ENCODE data around the gene HS1BP3. TPM values are rescaled to one million over a fixed set of nuclear protein-coding genes. Genes with fewer than 3 reads are reported as not detected.

The HS1BP3 gene
- total and polyA plus RNA-seq, 12 donors = 23.7 to 50.1 (median 40.5) TPM

DNA sequence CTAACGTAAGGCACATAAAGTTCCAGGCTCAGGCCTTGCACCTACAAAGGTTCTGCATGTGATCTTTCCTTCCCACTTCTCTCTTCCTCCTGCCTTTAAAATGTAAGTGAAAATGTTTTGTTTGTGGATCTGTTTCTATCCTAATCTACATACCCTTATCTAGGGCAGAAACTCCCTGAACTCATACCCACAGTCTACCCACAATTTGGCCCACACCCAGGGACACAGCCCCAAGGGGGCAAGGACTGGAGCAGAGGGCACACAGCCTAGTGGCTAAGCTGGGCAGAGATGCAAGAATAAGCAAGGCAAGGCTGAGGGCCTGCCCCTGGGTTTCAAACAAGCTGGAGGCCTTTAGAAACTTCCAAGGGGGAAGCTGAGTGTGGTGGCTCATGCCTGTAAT is 71.0 kb downstream of the HS1BP3 start:
- no peak overlapping the region for H3K4me3 ChIP-seq
- no peaks in the 10 kb centered on the region for H3K36me3 ChIP-seq (replicated peaks in 1 of 2)
- H3K4me1 ChIP-seq (replicated peaks in 1 of 2) = peaks cover 27 to 54% of the 10 kb centered on the region in 2 donors
- peak in 1 of 7 donors; percentile 53 for DNase-seq
- TF ChIP-seq, protein P1, sequence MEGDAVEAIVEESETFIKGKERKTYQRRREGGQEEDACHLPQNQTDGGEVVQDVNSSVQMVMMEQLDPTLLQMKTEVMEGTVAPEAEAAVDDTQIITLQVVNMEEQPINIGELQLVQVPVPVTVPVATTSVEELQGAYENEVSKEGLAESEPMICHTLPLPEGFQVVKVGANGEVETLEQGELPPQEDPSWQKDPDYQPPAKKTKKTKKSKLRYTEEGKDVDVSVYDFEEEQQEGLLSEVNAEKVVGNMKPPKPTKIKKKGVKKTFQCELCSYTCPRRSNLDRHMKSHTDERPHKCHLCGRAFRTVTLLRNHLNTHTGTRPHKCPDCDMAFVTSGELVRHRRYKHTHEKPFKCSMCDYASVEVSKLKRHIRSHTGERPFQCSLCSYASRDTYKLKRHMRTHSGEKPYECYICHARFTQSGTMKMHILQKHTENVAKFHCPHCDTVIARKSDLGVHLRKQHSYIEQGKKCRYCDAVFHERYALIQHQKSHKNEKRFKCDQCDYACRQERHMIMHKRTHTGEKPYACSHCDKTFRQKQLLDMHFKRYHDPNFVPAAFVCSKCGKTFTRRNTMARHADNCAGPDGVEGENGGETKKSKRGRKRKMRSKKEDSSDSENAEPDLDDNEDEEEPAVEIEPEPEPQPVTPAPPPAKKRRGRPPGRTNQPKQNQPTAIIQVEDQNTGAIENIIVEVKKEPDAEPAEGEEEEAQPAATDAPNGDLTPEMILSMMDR (IDR thresholded peaks at IDR 0.05) = no peak
- TF ChIP-seq POLR2A (IDR thresholded peaks at IDR 0.05) = no peak
- intact Hi-C loops (cut with DNase I) = no loop called here
- H3K9me3 ChIP-seq (replicated peaks in 1 of 3) = no peaks in the 10 kb centered on the region
- 67 to 83% (median 76%) methylated on average over 1 of the region's 1 CpG for WGBS, 4 donors
- peak overlapping the region; percentile 65 to 93 (median 87) for H3K27ac ChIP-seq
- H3K27me3 ChIP-seq = no peaks in the 10 kb centered on the region

DNA sequence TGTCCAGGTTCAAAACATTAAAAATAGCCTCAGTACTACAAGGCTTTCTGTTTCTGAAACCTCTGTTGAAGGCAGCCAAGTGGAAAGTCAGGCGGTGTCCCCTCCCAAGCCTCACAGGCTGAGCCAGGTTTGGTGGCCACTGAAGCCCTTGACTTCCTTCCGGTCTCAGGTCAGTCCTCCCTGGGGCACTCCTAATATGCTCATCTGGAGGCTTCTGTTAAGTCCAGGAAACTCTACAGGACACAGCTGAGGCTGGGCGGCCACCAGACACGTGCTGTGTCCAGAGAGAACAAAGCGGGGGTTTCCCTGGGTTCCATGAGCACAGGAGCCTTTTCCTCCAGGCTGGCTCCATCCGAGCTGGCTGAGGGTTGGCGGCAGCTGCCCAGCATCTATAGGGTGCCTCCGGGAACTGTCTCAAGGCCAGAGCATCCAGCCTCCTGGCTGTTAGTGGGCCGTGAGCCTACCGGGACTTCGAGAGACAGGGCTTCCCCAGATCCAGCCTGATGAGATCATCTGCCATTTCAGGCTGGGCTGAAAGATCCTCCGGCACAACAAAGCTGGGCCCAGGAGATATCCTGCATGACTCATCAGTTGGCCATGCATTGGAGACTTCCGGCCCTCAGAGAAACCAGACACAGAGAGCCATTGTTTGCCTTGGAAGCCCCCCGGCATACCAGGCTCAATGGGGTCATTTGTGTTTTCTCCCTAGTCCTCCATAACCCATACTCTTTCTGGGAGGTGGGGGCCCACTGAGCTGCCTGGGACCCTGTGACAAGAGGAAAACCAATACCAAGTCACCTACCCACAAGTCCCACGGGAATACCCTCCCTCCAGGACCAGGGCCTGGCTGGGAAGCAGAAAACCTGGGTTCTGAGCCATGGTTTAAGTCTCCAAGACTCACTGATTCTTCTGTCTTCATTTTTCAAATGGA is 71.7 kb downstream of the HS1BP3 start:
- peak; percentile 82 to 97 (median 94) for DNase-seq
- Histone ChIP-seq H3K27me3 (no peaks in the 10 kb centered on the region), H3K27ac (peak overlapping the region; percentile 65 to 93 (median 87)), H3K9me3 (replicated peaks in 1 of 3) (no peaks in the 10 kb centered on the region), H3K4me1 (replicated peaks in 1 of 2) (peaks cover 21 to 53% of the 10 kb centered on the region in 2 donors), H3K36me3 (replicated peaks in 1 of 2) (no peaks in the 10 kb centered on the region), H3K4me3 (no peak overlapping the region)
- TF ChIP-seq, protein P1 (IDR thresholded peaks at IDR 0.05) = no peak
- peak; percentile 10 to 13 for TF ChIP-seq POLR2A (IDR thresholded peaks at IDR 0.05)
- intact Hi-C loops (cut with DNase I) = no loop called here
- WGBS, 4 donors = 24 to 32% (median 26%) methylated on average over 11 to 15 of the region's 15 CpGs

DNA sequence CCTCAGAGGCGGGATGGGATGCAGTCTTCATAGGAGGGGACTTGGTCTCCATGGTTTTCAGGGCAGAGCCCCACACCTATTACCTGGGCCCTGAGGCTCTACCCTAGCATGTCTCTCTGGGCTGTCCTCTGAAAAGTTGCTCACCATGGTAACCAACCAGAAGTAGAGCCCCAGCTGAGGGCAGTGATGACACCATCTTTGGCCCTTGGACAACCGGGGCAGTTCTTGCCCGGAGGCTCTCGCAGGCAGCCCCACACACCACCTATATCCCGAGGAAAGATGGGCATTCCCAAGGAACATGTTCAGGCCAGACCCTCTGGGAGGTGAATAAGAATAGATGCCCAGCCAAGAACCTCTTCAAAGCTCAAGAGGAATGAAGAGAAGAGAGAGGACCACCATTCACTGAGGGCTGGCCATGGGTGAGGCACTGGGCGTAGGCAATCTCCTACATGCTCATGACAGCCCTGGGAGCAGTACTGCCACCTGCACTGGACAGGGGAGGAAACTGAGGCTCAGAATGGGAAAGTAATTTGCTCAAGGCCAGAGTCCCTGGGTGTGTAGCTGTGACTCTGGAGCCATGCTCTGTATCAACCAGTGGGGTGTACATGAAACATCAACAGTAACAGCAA is 72.5 kb downstream of the HS1BP3 start:
- no peaks in the 10 kb centered on the region for H3K9me3 ChIP-seq (replicated peaks in 1 of 3)
- peak overlapping the region; percentile 65 to 93 (median 87) for H3K27ac ChIP-seq
- peaks cover 21 to 56% of the 10 kb centered on the region in 2 donors for H3K4me1 ChIP-seq (replicated peaks in 1 of 2)
- intact Hi-C loops (cut with DNase I) = no loop called here
- DNase-seq = no peak
- TF ChIP-seq, protein P1 (IDR thresholded peaks at IDR 0.05) = peak in 1 of 6 experiments; percentile 2
- TF ChIP-seq POLR2A (IDR thresholded peaks at IDR 0.05) = no peak
- no peaks in the 10 kb centered on the region for H3K27me3 ChIP-seq
- H3K4me3 ChIP-seq = no peak overlapping the region
- 76 to 83% (median 78%) methylated on average over 6 of the region's 6 CpGs for WGBS, 4 donors
- H3K36me3 ChIP-seq (replicated peaks in 1 of 2) = no peaks in the 10 kb centered on the region

DNA sequence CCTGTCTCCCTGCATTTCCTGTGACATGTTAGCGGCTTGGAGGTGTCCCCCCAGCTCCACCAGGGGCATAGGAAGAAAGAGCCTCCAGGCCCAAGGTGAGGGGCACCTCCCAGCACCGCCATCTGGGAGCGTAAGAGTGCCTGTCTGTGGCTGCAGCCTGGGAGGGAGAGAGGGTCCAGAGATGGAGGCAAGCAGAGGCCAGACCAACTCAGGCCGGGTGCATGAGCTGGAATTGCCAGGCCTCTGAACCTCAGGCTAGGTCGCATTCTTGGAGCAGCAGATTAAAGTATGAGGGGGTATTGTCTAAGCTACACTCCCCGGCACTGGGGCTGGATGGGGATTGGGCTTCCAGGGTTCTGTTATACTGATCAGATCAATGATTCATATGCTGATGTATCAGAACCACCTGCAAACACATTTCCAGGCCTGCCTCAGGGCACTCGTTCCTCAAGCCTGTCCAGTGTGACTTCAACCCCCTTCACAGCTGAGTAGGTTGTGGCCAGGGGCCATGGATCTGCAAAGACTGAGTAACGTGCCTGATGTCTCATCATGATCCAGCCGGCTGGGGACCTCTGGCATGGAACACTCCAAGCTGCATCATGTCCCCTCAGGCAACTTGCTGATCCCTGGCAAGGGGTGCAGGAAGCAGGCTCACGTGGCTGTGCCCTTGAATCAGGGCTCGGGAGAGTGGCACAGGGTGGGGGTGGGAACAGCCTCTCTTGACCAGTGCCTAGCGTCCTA is 73.2 kb downstream of the HS1BP3 start:
- no peaks in the 10 kb centered on the region for H3K9me3 ChIP-seq (replicated peaks in 1 of 3)
- H3K4me3 ChIP-seq = no peak overlapping the region
- WGBS, 4 donors = 62 to 86% (median 63%) methylated on average over 5 to 12 of the region's 12 CpGs
- peak in 3 of 7 donors; percentile 42 to 61 (median 55) for DNase-seq
- H3K36me3 ChIP-seq (replicated peaks in 1 of 2) = no peaks in the 10 kb centered on the region
- peaks cover 21 to 63% of the 10 kb centered on the region in 2 donors for H3K4me1 ChIP-seq (replicated peaks in 1 of 2)
- H3K27me3 ChIP-seq = no peaks in the 10 kb centered on the region
- TF ChIP-seq, protein P1 (IDR thresholded peaks at IDR 0.05) = no peak
- TF ChIP-seq POLR2A (IDR thresholded peaks at IDR 0.05) = no peak
- peak overlapping the region in 3 of 5 donors; percentile 87 to 93 (median 90) for H3K27ac ChIP-seq
- intact Hi-C loops (cut with DNase I) = no loop called here
